Kidney glomerular epithelial cell (primary cell): Measurements from ENCODE around the gene MINDY4.

Experiments used
- DNase-seq: peaks from one replicate; lab custom pipeline; 2025; lab: John Stamatoyannopoulos, UW

MINDY4 gene

GRCh38 chr7:30743371-30744074 lies 27.7 kb upstream of the MINDY4 start:
- DNase-seq: no peak

GRCh38 chr7:30744075-30744417 lies 27.2 kb upstream of the MINDY4 start:
- no peak for DNase-seq

- DNase-seq: no peak
Measured at GRCh38 chr7:30745261-30745941, 25.8 kb upstream of the MINDY4 start.

GRCh38 chr7:30750010-30750409 lies 21.2 kb upstream of the MINDY4 start:
- no peak for DNase-seq

- DNase-seq: no peak
Measured at GRCh38 chr7:30750683-30751650, 20.2 kb upstream of the MINDY4 start.

GRCh38 chr7:30751696-30752273 lies 19.4 kb upstream of the MINDY4 start, which contains the start of gene INMT:
INMT (plus strand) TSS chr7:30752135; CDS start chr7:30752151, 16 bp downstream.
- no peak for DNase-seq

- DNase-seq: no peak
Measured at GRCh38 chr7:30752484-30752883, 18.7 kb upstream of the MINDY4 start.

GRCh38 chr7:30752979-30753378 lies 18.2 kb upstream of the MINDY4 start:
- DNase-seq: no peak

GRCh38 chr7:30754315-30754877 lies 16.8 kb upstream of the MINDY4 start:
- DNase-seq: no peak

- no peak for DNase-seq
Measured at GRCh38 chr7:30755384-30756154, 15.6 kb upstream of the MINDY4 start.

- DNase-seq: no peak
Measured at GRCh38 chr7:30757342-30757692, 13.9 kb upstream of the MINDY4 start.

- DNase-seq: no peak
Measured at GRCh38 chr7:30760514-30761213, 10.6 kb upstream of the MINDY4 start.

GRCh38 chr7:30761214-30762156 lies 9.7 kb upstream of the MINDY4 start:
- DNase-seq: no peak

GRCh38 chr7:30764030-30764975 lies 6.9 kb upstream of the MINDY4 start:
- no peak for DNase-seq

GRCh38 chr7:30765408-30765807 lies 5.8 kb upstream of the MINDY4 start:
- no peak for DNase-seq

- no peak for DNase-seq
Measured at GRCh38 chr7:30770845-30771173, 408 bp upstream of the MINDY4 start.

GRCh38 chr7:30771880-30772425 lies 736 bp downstream of the MINDY4 start:
- no peak for DNase-seq

- DNase-seq: no peak
Measured at GRCh38 chr7:30772984-30773383, 1.8 kb downstream of the MINDY4 start.
